GM12892 (cell line): ENCODE measurements around the gene TAF15.

Experiments used
- POLR2A ChIP-seq: IDR thresholded peaks from 2 replicates; pipeline ENCODE4 v1.6.1; 2011; ENCODE audit warnings: low read depth, low read length, control low read depth
- POLR2AphosphoS5 ChIP-seq: IDR thresholded peaks from 2 replicates; pipeline ENCODE4 v1.6.1; 2011; ENCODE audit warnings: low read depth, low read length, control low read depth
- TAF1 ChIP-seq: IDR thresholded peaks from 2 replicates; pipeline ENCODE4 v1.6.1; 2011; ENCODE audit warnings: low read depth, mild to moderate bottlenecking, control low read depth, low read length, borderline replicate concordance

- TF ChIP-seq POLR2A: no peak
- no peak for TF ChIP-seq POLR2AphosphoS5
- no peak for TF ChIP-seq TAF1
Observed at GRCh38 chr17:35849469-35850348, 40.4 kb downstream of the TAF15 start.
